CD4-positive, alpha-beta T cell treated with Interleukin-6 for 4 hours (primary cell): ENCODE data around the gene C1orf210.

Experiments
- DNase-seq: peaks from one replicate; pipeline ENCODE4 v3.0.0-alpha.2; 2020; ENCODE audit warnings: mixed read lengths

The C1orf210 gene

GRCh38 chr1:43272576-43273571 lies 12.5 kb downstream of the C1orf210 start:
- DNase-seq, result no peak

- no peak for DNase-seq
These were observed 13.2 kb downstream of the C1orf210 start for GRCh38 chr1:43272161-43272560.

- DNase-seq, result no peak
These were observed 13.9 kb downstream of the C1orf210 start for GRCh38 chr1:43271186-43272118.

- peak; percentile 48 for DNase-seq
These were observed 14.8 kb downstream of the C1orf210 start for GRCh38 chr1:43270421-43271095.

GRCh38 chr1:43269627-43270375 lies 15.6 kb downstream of the C1orf210 start, which contains the start of gene TMEM125:
Gene TMEM125, plus strand, starts transcription at chr1:43269983. Its CDS starts 2,740 bp downstream, at chr1:43272723.
- no peak for DNase-seq

- no peak for DNase-seq
These were observed 17.5 kb downstream of the C1orf210 start for GRCh38 chr1:43267818-43268425.

- DNase-seq, result no peak
These were observed 18.0 kb downstream of the C1orf210 start for GRCh38 chr1:43267291-43267805.

- no peak for DNase-seq
These were observed 18.5 kb downstream of the C1orf210 start for GRCh38 chr1:43266881-43267280.

GRCh38 chr1:43265431-43265830 lies 19.9 kb downstream of the C1orf210 start:
- no peak for DNase-seq

GRCh38 chr1:43258370-43258769 lies 27.0 kb downstream of the C1orf210 start:
- no peak for DNase-seq

GRCh38 chr1:43256675-43257570 lies 28.5 kb downstream of the C1orf210 start:
- no peak for DNase-seq

- no peak for DNase-seq
These were observed 29.8 kb downstream of the C1orf210 start for GRCh38 chr1:43255438-43256210.

- no peak for DNase-seq
These were observed 31.5 kb downstream of the C1orf210 start for GRCh38 chr1:43253876-43254275.

GRCh38 chr1:43253173-43253572 lies 32.2 kb downstream of the C1orf210 start:
- DNase-seq, result no peak

GRCh38 chr1:43252225-43252624 lies 33.2 kb downstream of the C1orf210 start:
- DNase-seq, result no peak

GRCh38 chr1:43251024-43251423 lies 34.4 kb downstream of the C1orf210 start:
- no peak for DNase-seq

- no peak for DNase-seq
These were observed 35.0 kb downstream of the C1orf210 start for GRCh38 chr1:43250351-43250761.

GRCh38 chr1:43247256-43247921 lies 38.0 kb downstream of the C1orf210 start:
- no peak for DNase-seq
